GM12878 (cell line): ENCODE measurements around the gene DPP3. TPM values are rescaled to one million over a fixed set of nuclear protein-coding genes. Genes with fewer than 3 reads are reported as not detected.

ENCODE experiments used
- ATAC-seq: fragments of 200-7000 bp; cut with Tn5 transposase; 3 replicates; pipeline ENCODE4 v1.9.1; 2020; ENCODE audit warnings: mild to moderate bottlenecking, moderate library complexity
- BruUV-seq: library from RNA; stranded (reverse); fragments of 400-500 nt; replicated peaks from 2 replicates; lab custom pipeline; 2021; lab: Mats Ljungman, UMichigan
- CTCF ChIA-PET: fragments of 300-600 bp; sonication (Branson Sonifier 250); formaldehyde crosslinking; extraction: SDS; loops from one replicate; lab custom pipeline; 2021; ENCODE audit warnings: inconsistent platforms; lab: Yijun Ruan, JAX
- POLR2A ChIA-PET: fragments of 350-600 bp; formaldehyde crosslinking; extraction: SDS; loops from one replicate; lab custom pipeline; 2021; ENCODE audit warnings: inconsistent platforms; lab: Charles Lee
- RAD21 ChIA-PET: fragments of 300-600 bp; sonication (Branson Sonifier 250); formaldehyde crosslinking; loops from one replicate; lab custom pipeline; 2023; ENCODE audit warnings: antibody characterized with exemption; ENCODE audit not compliant: unreplicated experiment; lab: Charles Lee
- SMC1A ChIA-PET: fragments of 300-600 bp; sonication (Branson Sonifier 250); formaldehyde crosslinking; loops from one replicate; lab custom pipeline; 2023; ENCODE audit not compliant: unreplicated experiment, uncharacterized antibody; lab: Charles Lee
- DNase-seq: peaks from one replicate; pipeline ENCODE4 v3.0.0-alpha.2; 2011; ENCODE audit warnings: low read depth, low spot score
- FAIRE-seq: peaks from 3 replicates; lab custom pipeline; 2011; peaks lifted over from hg19 to GRCh38; lab: Jason Lieb, UNC
- H2AFZ ChIP-seq: 2 replicates; pipeline ENCODE4 v1.6.0; 2011; ENCODE audit warnings: low read depth, low read length, control low read depth; ENCODE audit not compliant: control insufficient read depth
- H3K27ac ChIP-seq: 2 replicates; pipeline ENCODE4 v1.5.1; 2011; ENCODE audit warnings: control low read depth; ENCODE audit not compliant: control insufficient read depth, insufficient read depth
- H3K27me3 ChIP-seq, 2 experiments: replicated peaks in 1 of 2; 2 replicates each; pipeline versions ENCODE4 v1.6.0 to v1.6.1; 2011; ENCODE audit warnings: low read length in 1 of 2; ENCODE audit not compliant: control insufficient read depth in 2 of 2, insufficient read depth in 2 of 2
- H3K36me3 ChIP-seq, 2 experiments: 2 replicates each; pipeline ENCODE4 v1.5.1; 2011; ENCODE audit warnings: low read length in 1 of 2; ENCODE audit not compliant: control insufficient read depth in 2 of 2, insufficient read depth in 2 of 2
- H3K4me1 ChIP-seq: 2 replicates; pipeline ENCODE4 v1.6.1; 2011; ENCODE audit warnings: mild to moderate bottlenecking, low read length, moderate library complexity, mixed read lengths; ENCODE audit not compliant: control insufficient read depth, insufficient read depth
- H3K4me2 ChIP-seq: 2 replicates; pipeline ENCODE4 v1.6.0; 2011; ENCODE audit warnings: control low read depth; ENCODE audit not compliant: control insufficient read depth, insufficient read depth
- H3K4me3 ChIP-seq: fragments of 200-600 bp; sonication (generic); 2 replicates; pipeline ENCODE4 v1.5.1; 2016
- H3K79me2 ChIP-seq: 2 replicates; pipeline ENCODE4 v1.6.0; 2011; ENCODE audit warnings: low read length; ENCODE audit not compliant: control insufficient read depth, insufficient read depth
- H3K9ac ChIP-seq: 2 replicates; pipeline ENCODE4 v1.8.0; 2011; ENCODE audit warnings: low read length, control low read depth, mixed read lengths; ENCODE audit not compliant: control insufficient read depth, insufficient read depth
- H3K9me3 ChIP-seq: replicated peaks from 3 replicates; pipeline ENCODE4 v1.5.1; 2011; ENCODE audit warnings: mild to moderate bottlenecking, low read length; ENCODE audit not compliant: control insufficient read depth, insufficient read depth
- H4K20me1 ChIP-seq: 2 replicates; pipeline ENCODE4 v1.6.0; 2011; ENCODE audit not compliant: control insufficient read depth, insufficient read depth
- ASH2L ChIP-seq: fragments of 300-600, 200-600 bp; sonication (generic); IDR thresholded peaks from 2 replicates; pipeline ENCODE4 v1.6.1; 2017; ENCODE audit warnings: low read depth, mild to moderate bottlenecking, borderline replicate concordance
- MTA2 ChIP-seq: fragments of 450-650 bp; IDR thresholded peaks from 2 replicates; pipeline ENCODE4 v1.6.1; 2016; ENCODE audit warnings: low read depth, mild to moderate bottlenecking, moderate library complexity
- NFIC ChIP-seq: IDR thresholded peaks from 2 replicates; pipeline ENCODE4 v1.6.1; 2012; ENCODE audit warnings: low read depth, mild to moderate bottlenecking, inconsistent platforms, low read length, moderate library complexity
- POU2F2 ChIP-seq: IDR thresholded peaks from 3 replicates; pipeline ENCODE4 v1.6.1; 2011; ENCODE audit warnings: low read depth, mild to moderate bottlenecking, low read length, borderline replicate concordance
- SMARCA5 ChIP-seq: fragments of 450-650 bp; IDR thresholded peaks from 2 replicates; pipeline ENCODE4 v1.6.1; 2017; ENCODE audit warnings: mild to moderate bottlenecking
- SMC3 ChIP-seq: IDR thresholded peaks from 2 replicates; pipeline ENCODE4 v1.6.1; 2011; ENCODE audit warnings: low read length, improper control_type of control experiment, borderline replicate concordance
- WGBS: methylation state at CpG from one replicate; pipeline ENCODE4 v1.1.6; 2016; ENCODE audit warnings: low lambda C conversion rate; ENCODE audit not compliant: insufficient replicate concordance, insufficient coverage; ENCODE audit errors: missing lambda C conversion rate; 5-methylcytosine and 5-hydroxymethylcytosine counted together
- in situ Hi-C: fragments of 300-500 bp; cut with MboI; formaldehyde crosslinking; loops from 9 replicates; pipeline ENCODE4 v1.14.3; 2018; ENCODE audit warnings: mixed read lengths
- intact Hi-C: fragments of 100-400 bp; cut with micrococcal nuclease; formaldehyde crosslinking; loops from one replicate; pipeline ENCODE4 v1.14.2; 2022; ENCODE audit not compliant: unreplicated experiment
- polyA plus RNA-seq, 11 experiments: library from polyadenylated mRNA; depleted of rRNA in 4 of 11; unstranded in 6 of 11; stranded (reverse) in 5 of 11; fragments of >200 nt; fragmentation: Nextera tagmentation in 4 of 11; fragmentation: Illumina TruSeq in 1 of 11; extraction: Ambion mirVana in 4 of 11; extraction: Trizol in 1 of 11; gene quantifications; 1 replicate in 1 of 11; 2 replicates in 10 of 11; pipeline versions ENCODE4 v1.2.1 to v1.2.3, GENCODE V29; 2011 to 2016; ENCODE audit warnings: inconsistent platforms in 2 of 11, missing spikeins in 2 of 11, low read depth in 1 of 11
- total RNA-seq, 4 experiments: library from RNA; depleted of rRNA in 3 of 4; stranded (reverse); fragments of >200 nt in 3 of 4; fragmentation: Illumina TruSeq in 1 of 4; extraction: Trizol in 1 of 4; gene quantifications; 2 replicates each; pipeline versions ENCODE4 v1.2.1 to v1.2.3, GENCODE V29; 2013 to 2021
- TF ChIP-seq, protein P1 (sequence below): IDR thresholded peaks from 2 replicates; pipeline ENCODE4 v1.6.1; 2011; ENCODE audit warnings: borderline replicate concordance, low read depth, mild to moderate bottlenecking, moderate library complexity, mixed read lengths, low read length; ENCODE audit not compliant: insufficient read depth; ENCODE audit errors: extremely low read length
- TF ChIP-seq, protein P2 (sequence below): fragments of 450-650 bp; IDR thresholded peaks from 2 replicates; pipeline ENCODE4 v1.6.1; 2017; ENCODE audit warnings: mild to moderate bottlenecking

DPP3 gene
- total and polyA plus RNA-seq, 10 of the 15 experiments (the other 5 are each of a cell fraction or from before 2014, with no cell fraction given), result 6.0 to 117 (median 78.1) TPM

DNA sequence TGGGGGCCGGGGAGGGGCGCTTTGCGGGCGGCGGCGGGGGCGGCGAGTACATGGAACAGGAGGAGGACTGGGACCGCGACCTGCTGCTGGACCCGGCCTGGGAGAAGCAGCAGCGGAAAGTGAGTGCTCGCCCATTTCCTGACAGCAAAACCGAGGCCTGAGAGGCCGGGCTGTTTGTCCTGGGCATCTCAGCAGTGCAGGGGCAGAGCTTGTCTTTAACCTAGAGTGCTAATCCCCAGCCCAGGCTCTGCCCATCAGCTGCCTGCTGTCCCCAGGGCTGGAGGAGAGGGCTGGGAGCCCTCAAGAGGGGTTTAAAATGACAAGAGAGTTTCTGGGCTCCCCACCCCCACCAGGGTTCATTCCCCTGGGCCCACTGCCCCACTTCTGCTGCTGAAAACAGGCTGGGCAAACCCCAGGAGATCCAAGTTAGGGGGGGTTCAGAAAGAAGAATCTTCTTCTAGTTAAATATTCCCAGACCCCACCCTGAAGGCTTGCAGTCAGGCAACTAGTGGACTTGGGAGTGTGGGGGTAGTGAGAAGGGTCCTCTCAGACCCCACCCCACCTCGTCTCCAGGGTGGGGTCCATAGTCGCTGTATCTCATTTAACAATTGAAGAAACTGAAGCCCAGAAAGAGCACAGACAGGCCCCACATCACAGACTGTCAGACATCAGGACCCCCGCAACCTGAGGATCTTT, 66.9 kb downstream of the DPP3 start:
- Histone ChIP-seq H3K4me1 (peaks cover 10% of the 10 kb centered on the region), H3K79me2 (peaks cover 2% of the 10 kb centered on the region), H2AFZ (no peak overlapping the region), H3K4me3 (peak overlapping the region; percentile 86), H3K27me3 (no peaks in the 10 kb centered on the region), H3K27ac (no peak overlapping the region), H3K36me3 (no peaks in the 10 kb centered on the region; a peak in 1 of 4 replicates), H4K20me1 (no peaks in the 10 kb centered on the region), H3K9me3 (no peaks in the 10 kb centered on the region), H3K9ac (no peak overlapping the region), H3K4me2 (peak overlapping the region; percentile 97; the same call in 1 of the 2 replicates)
- TF ChIP-seq SMC3 (no peak), ASH2L (no peak), POU2F2 (no peak), MTA2 (no peak), SMARCA5 (no peak), NFIC (no peak)
- TF ChIP-seq, protein P1, sequence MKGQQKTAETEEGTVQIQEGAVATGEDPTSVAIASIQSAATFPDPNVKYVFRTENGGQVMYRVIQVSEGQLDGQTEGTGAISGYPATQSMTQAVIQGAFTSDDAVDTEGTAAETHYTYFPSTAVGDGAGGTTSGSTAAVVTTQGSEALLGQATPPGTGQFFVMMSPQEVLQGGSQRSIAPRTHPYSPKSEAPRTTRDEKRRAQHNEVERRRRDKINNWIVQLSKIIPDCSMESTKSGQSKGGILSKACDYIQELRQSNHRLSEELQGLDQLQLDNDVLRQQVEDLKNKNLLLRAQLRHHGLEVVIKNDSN, result no peak
- TF ChIP-seq, protein P2, sequence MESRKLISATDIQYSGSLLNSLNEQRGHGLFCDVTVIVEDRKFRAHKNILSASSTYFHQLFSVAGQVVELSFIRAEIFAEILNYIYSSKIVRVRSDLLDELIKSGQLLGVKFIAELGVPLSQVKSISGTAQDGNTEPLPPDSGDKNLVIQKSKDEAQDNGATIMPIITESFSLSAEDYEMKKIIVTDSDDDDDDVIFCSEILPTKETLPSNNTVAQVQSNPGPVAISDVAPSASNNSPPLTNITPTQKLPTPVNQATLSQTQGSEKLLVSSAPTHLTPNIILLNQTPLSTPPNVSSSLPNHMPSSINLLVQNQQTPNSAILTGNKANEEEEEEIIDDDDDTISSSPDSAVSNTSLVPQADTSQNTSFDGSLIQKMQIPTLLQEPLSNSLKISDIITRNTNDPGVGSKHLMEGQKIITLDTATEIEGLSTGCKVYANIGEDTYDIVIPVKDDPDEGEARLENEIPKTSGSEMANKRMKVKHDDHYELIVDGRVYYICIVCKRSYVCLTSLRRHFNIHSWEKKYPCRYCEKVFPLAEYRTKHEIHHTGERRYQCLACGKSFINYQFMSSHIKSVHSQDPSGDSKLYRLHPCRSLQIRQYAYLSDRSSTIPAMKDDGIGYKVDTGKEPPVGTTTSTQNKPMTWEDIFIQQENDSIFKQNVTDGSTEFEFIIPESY, result no peak
- BruUV-seq, result no TSS peak
- ATAC-seq, result peak; percentile 3; the same call in 1 of the 3 replicates
- no peak for DNase-seq
- ChIA-PET SMC1A (interaction anchor here (1.2 to 5.6 kb wide), 4 partner anchors 10 to 131 kb away, joined by 3 to 37 read pairs (median 5); partner anchors contain the start of gene RBM4B), CTCF (interaction anchor here (1.0 to 4.3 kb wide), 2 partner anchors 69 to 131 kb away, joined by 3 to 32 read pairs; partner anchors contain the start of genes RBM14 and RBM4B), RAD21 (interaction anchor here (2.3 to 2.9 kb wide), 2 partner anchors 91 to 131 kb away, joined by 11 to 37 read pairs; partner anchors contain the start of genes RBM4 and RBM4B), POLR2A (interaction anchor here (1.2 to 4.0 kb wide), 3 partner anchors 70 to 131 kb away, joined by 6 to 26 read pairs (median 9); partner anchors contain the start of genes RBM14 and RBM4B)
- intact Hi-C loops, result loop anchor here (1.0 kb wide), 1 partner anchor 131 kb away; no protein-coding TSS in a partner anchor
- no peak for FAIRE-seq
- in situ Hi-C loops, result no loop called here
- 17% methylated on average over 16 of the region's 18 CpGs for WGBS
